HS-27A (cell line): ENCODE measurements around the gene TM4SF4.

Experiments
- DNase-seq: peaks from one replicate; pipeline ENCODE4 v3.0.0-alpha.2; 2012; ENCODE audit warnings: low read depth, missing footprints

Gene TM4SF4

GRCh38 chr3:149486726-149487125 is 12.2 kb downstream of the TM4SF4 start:
- no peak for DNase-seq

GRCh38 chr3:149487598-149488197 is 13.2 kb downstream of the TM4SF4 start:
- DNase-seq, result no peak

- DNase-seq, result no peak
Observed at GRCh38 chr3:149489060-149489690, 14.7 kb downstream of the TM4SF4 start.

GRCh38 chr3:149490260-149490971 is 15.9 kb downstream of the TM4SF4 start:
- no peak for DNase-seq

GRCh38 chr3:149493315-149494021 is 19.0 kb downstream of the TM4SF4 start:
- no peak for DNase-seq

GRCh38 chr3:149494022-149494758 is 19.7 kb downstream of the TM4SF4 start:
- no peak for DNase-seq

GRCh38 chr3:149494759-149495580 is 20.5 kb downstream of the TM4SF4 start:
- no peak for DNase-seq

- no peak for DNase-seq
Observed at GRCh38 chr3:149495581-149496125, 21.2 kb downstream of the TM4SF4 start.

GRCh38 chr3:149496891-149497290 is 22.4 kb downstream of the TM4SF4 start:
- DNase-seq, result no peak

GRCh38 chr3:149497966-149498670 is 23.6 kb downstream of the TM4SF4 start:
- DNase-seq, result no peak

GRCh38 chr3:149501524-149501923 is 27.0 kb downstream of the TM4SF4 start:
- DNase-seq, result no peak

- no peak for DNase-seq
Observed at GRCh38 chr3:149502438-149502837, 27.9 kb downstream of the TM4SF4 start.

- DNase-seq, result no peak
Observed at GRCh38 chr3:149506540-149506939, 32.0 kb downstream of the TM4SF4 start.

- no peak for DNase-seq
Observed at GRCh38 chr3:149506965-149507364, 32.5 kb downstream of the TM4SF4 start.

- no peak for DNase-seq
Observed at GRCh38 chr3:149507491-149508324, 33.2 kb downstream of the TM4SF4 start.

GRCh38 chr3:149509526-149509925 is 35.0 kb downstream of the TM4SF4 start:
- no peak for DNase-seq

GRCh38 chr3:149510480-149510879 is 36.0 kb downstream of the TM4SF4 start:
- DNase-seq, result no peak

GRCh38 chr3:149511040-149511626 is 36.6 kb downstream of the TM4SF4 start:
- no peak for DNase-seq
